ENCODE results near the gene ZNF217. TPM values are rescaled to one million over a fixed set of nuclear protein-coding genes. Genes with fewer than 3 reads are reported as not detected.

Gene ZNF217
- total RNA-seq, 1 donor from 2014 or later, result 84.4 TPM

GRCh38 chr20:53581444-53582250, 12.0 kb downstream of the ZNF217 start:
- Mint-ChIP-seq H3K4me1 (peaks cover 70% of the 10 kb centered on the region), H3K27me3 (ENCODE audit: insufficient read depth, low read depth) (peaks cover 3% of the 10 kb centered on the region), H3K4me3 (no peak overlapping the region), H3K9me3 (no peaks in the 10 kb centered on the region), H3K36me3 (peaks cover 28% of the 10 kb centered on the region), H3K27ac (peak overlapping the region; percentile 33)
- H3K27ac ChIP-seq, result peak overlapping the region; percentile 83
- peaks cover 100% of the 10 kb centered on the region for H3K79me2 ChIP-seq (ENCODE audit: low read depth)
- no peaks in the 10 kb centered on the region for H3K27me3 ChIP-seq
- peaks cover 75% of the 10 kb centered on the region for H3K4me1 ChIP-seq
- H3K9ac ChIP-seq, result no peak overlapping the region
- H3K36me3 ChIP-seq, result peaks cover 10% of the 10 kb centered on the region
- no peaks in the 10 kb centered on the region for H3K9me3 ChIP-seq (ENCODE audit: low read depth)
- no peak for DNase-seq (ENCODE audit: low spot score)
- peak overlapping the region; percentile 73 for H3K4me2 ChIP-seq
- H2AFZ ChIP-seq (replicated peaks), result no peak overlapping the region
- H3F3A ChIP-seq (ENCODE audit: low read depth), result peaks cover 72% of the 10 kb centered on the region
- peaks cover 98% of the 10 kb centered on the region for H4K20me1 ChIP-seq (ENCODE audit: low read depth)
- no peak for TF ChIP-seq CTCF (IDR thresholded peaks at IDR 0.05)
- TF ChIP-seq EZH2phosphoT487 (IDR thresholded peaks at IDR 0.05), result no peak
- TF ChIP-seq EZH2 (IDR thresholded peaks at IDR 0.05), result no peak
- no peak overlapping the region for H3K4me3 ChIP-seq

GRCh38 chr20:53580376-53581111, 13.1 kb downstream of the ZNF217 start:
- Mint-ChIP-seq H3K27me3 (ENCODE audit: insufficient read depth, low read depth) (peaks cover 3% of the 10 kb centered on the region), H3K4me3 (peak overlapping the region; percentile 30), H3K4me1 (peaks cover 59% of the 10 kb centered on the region), H3K36me3 (peaks cover 35% of the 10 kb centered on the region), H3K9me3 (no peaks in the 10 kb centered on the region), H3K27ac (no peak overlapping the region)
- no peak for TF ChIP-seq EZH2 (IDR thresholded peaks at IDR 0.05)
- TF ChIP-seq EZH2phosphoT487 (IDR thresholded peaks at IDR 0.05), result no peak
- TF ChIP-seq CTCF (IDR thresholded peaks at IDR 0.05), result no peak
- peaks cover 64% of the 10 kb centered on the region for H3K4me1 ChIP-seq
- H3K9me3 ChIP-seq (ENCODE audit: low read depth), result no peaks in the 10 kb centered on the region
- peak overlapping the region; percentile 67 for H3K4me2 ChIP-seq
- peak overlapping the region; percentile 83 for H3K27ac ChIP-seq
- H4K20me1 ChIP-seq (ENCODE audit: low read depth), result peaks cover 98% of the 10 kb centered on the region
- peaks cover 61% of the 10 kb centered on the region for H3F3A ChIP-seq (ENCODE audit: low read depth)
- H3K36me3 ChIP-seq, result peaks cover 16% of the 10 kb centered on the region
- peak overlapping the region; percentile 14 for H3K4me3 ChIP-seq
- DNase-seq (ENCODE audit: low spot score), result no peak
- H3K27me3 ChIP-seq, result no peaks in the 10 kb centered on the region
- no peak overlapping the region for H2AFZ ChIP-seq (replicated peaks)
- no peak overlapping the region for H3K9ac ChIP-seq
- H3K79me2 ChIP-seq (ENCODE audit: low read depth), result peaks cover 100% of the 10 kb centered on the region

GRCh38 chr20:53579581-53580375, 13.9 kb downstream of the ZNF217 start:
- Mint-ChIP-seq H3K4me1 (peaks cover 52% of the 10 kb centered on the region), H3K4me3 (no peak overlapping the region), H3K36me3 (peaks cover 43% of the 10 kb centered on the region), H3K9me3 (no peaks in the 10 kb centered on the region), H3K27me3 (ENCODE audit: insufficient read depth, low read depth) (peaks cover 3% of the 10 kb centered on the region), H3K27ac (no peak overlapping the region)
- Histone ChIP-seq H3K4me2 (peak overlapping the region; percentile 67), H3K4me1 (peaks cover 56% of the 10 kb centered on the region), H3K27ac (peak overlapping the region; percentile 83), H3K27me3 (no peaks in the 10 kb centered on the region), H3K9ac (no peak overlapping the region), H3F3A (ENCODE audit: low read depth) (peaks cover 53% of the 10 kb centered on the region), H3K36me3 (peaks cover 24% of the 10 kb centered on the region), H3K79me2 (ENCODE audit: low read depth) (peaks cover 100% of the 10 kb centered on the region), H2AFZ (replicated peaks) (no peak overlapping the region), H3K4me3 (peak overlapping the region; percentile 14), H4K20me1 (ENCODE audit: low read depth) (peaks cover 98% of the 10 kb centered on the region), H3K9me3 (ENCODE audit: low read depth) (no peaks in the 10 kb centered on the region)
- no peak for DNase-seq (ENCODE audit: low spot score)
- TF ChIP-seq CTCF (IDR thresholded peaks at IDR 0.05), result no peak
- TF ChIP-seq EZH2 (IDR thresholded peaks at IDR 0.05), result no peak
- no peak for TF ChIP-seq EZH2phosphoT487 (IDR thresholded peaks at IDR 0.05)

Data from neural progenitor cell (in vitro differentiated cells).